K562 treated with DMSO at 1 percent for 12 hours (cell line): ENCODE results near the gene SLC19A1. TPM values are rescaled to one million over a fixed set of nuclear protein-coding genes. Genes with fewer than 3 reads are reported as not detected.

Experiments
- total RNA-seq: library from RNA; unstranded; fragments of 300-600 nt; gene quantifications from 2 replicates; pipeline ENCODE4 v1.2.3, GENCODE V29; 2022; ENCODE audit not compliant: insufficient read depth

SLC19A1 gene
- 9.2 and 9.8 TPM in 2 replicates for total RNA-seq

GRCh38 chr21:45542242-45542666 lies at the start of gene SLC19A1:
Gene SLC19A1, minus strand, starts transcription at chr21:45542440. Its CDS starts 4,481 bp downstream, at chr21:45537959.

Other genes with a start within 250 kb of the SLC19A1 start
- gene COL18A1, start 137.3 kb downstream of the SLC19A1 start, total RNA-seq: 8.8 and 10.1 TPM in 2 replicates
- 1.1 TPM in 1 of 2 replicates, not detected in the other for gene PCBP3, start 101.3 kb upstream of the SLC19A1 start, total RNA-seq